Activated T-cell treated with anti-CD3 and anti-CD28 coated beads, Interleukin-2, amount 50 U/mL, for 4 hours (primary cell): ENCODE results near the gene C22orf39. TPM values are rescaled to one million over a fixed set of nuclear protein-coding genes. Genes with fewer than 3 reads are reported as not detected.

Experiments used
- ATAC-seq, 2 donors: fragments of 200-7000 bp; cut with Tn5 transposase; one replicate each; pipeline ENCODE4 v1.10.0; 2021
- DNase-seq: peaks from one replicate; pipeline ENCODE4 v3.0.0-alpha.2; 2020
- H3K27me3 Mint-ChIP-seq: one replicate; pipeline ENCODE4 v1.8.0; 2021; ENCODE audit warnings: low read depth, mixed read lengths
- H3K36me3 Mint-ChIP-seq: one replicate; pipeline ENCODE4 v1.8.0; 2022; ENCODE audit warnings: mixed read lengths; ENCODE audit not compliant: insufficient read depth
- H3K4me1 Mint-ChIP-seq: one replicate; pipeline ENCODE4 v1.8.0; 2021; ENCODE audit warnings: low read depth, mixed read lengths
- H3K4me3 Mint-ChIP-seq: one replicate; pipeline ENCODE4 v1.8.0; 2021; ENCODE audit warnings: mild to moderate bottlenecking, moderate library complexity, mixed read lengths
- H3K9me3 Mint-ChIP-seq: one replicate; pipeline ENCODE4 v1.8.0; 2021; ENCODE audit warnings: mixed read lengths
- total RNA-seq, 3 donors: library from RNA; stranded (reverse); gene quantifications; one replicate each; pipeline ENCODE4 v1.2.1, GENCODE V29; 2021

Gene C22orf39
- total RNA-seq, 3 donors from 2014 or later: 14.3 to 20.9 (median 18.8) TPM

DNA sequence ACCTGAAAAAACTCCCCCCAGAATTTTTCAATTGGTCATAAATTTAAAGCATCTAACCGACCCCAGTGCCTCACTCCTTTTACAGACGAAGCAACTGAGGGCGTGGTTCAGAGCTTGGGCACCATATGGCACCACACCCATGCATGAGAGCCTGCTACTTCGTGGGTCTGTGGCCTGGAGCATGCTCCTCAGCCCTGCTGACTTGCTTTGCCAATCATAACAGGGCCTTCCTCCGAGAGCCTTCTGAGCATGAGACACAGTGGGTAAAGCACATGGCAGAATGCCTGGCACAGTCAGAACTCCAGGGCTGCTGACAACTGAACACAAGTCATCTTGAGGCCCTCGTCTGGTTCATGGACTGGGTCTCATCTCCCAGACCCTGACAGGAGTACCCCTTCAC, 49.3 kb downstream of the C22orf39 start:
- no peaks in the 10 kb centered on the region for H3K4me1 Mint-ChIP-seq
- no peak for ATAC-seq
- peaks cover 50% of the 10 kb centered on the region for H3K36me3 Mint-ChIP-seq
- no peaks in the 10 kb centered on the region for H3K27me3 Mint-ChIP-seq
- no peaks in the 10 kb centered on the region for H3K9me3 Mint-ChIP-seq
- H3K4me3 Mint-ChIP-seq: no peak overlapping the region
- DNase-seq: no peak

- no peaks in the 10 kb centered on the region for H3K27me3 Mint-ChIP-seq
- H3K9me3 Mint-ChIP-seq: no peaks in the 10 kb centered on the region
- ATAC-seq (no peak), DNase-seq (no peak)
- H3K36me3 Mint-ChIP-seq: peaks cover 52% of the 10 kb centered on the region
- H3K4me3 Mint-ChIP-seq: no peak overlapping the region
- no peaks in the 10 kb centered on the region for H3K4me1 Mint-ChIP-seq
Observed at GRCh38 chr22:19397734-19398104, 49.8 kb downstream of the C22orf39 start.

DNA sequence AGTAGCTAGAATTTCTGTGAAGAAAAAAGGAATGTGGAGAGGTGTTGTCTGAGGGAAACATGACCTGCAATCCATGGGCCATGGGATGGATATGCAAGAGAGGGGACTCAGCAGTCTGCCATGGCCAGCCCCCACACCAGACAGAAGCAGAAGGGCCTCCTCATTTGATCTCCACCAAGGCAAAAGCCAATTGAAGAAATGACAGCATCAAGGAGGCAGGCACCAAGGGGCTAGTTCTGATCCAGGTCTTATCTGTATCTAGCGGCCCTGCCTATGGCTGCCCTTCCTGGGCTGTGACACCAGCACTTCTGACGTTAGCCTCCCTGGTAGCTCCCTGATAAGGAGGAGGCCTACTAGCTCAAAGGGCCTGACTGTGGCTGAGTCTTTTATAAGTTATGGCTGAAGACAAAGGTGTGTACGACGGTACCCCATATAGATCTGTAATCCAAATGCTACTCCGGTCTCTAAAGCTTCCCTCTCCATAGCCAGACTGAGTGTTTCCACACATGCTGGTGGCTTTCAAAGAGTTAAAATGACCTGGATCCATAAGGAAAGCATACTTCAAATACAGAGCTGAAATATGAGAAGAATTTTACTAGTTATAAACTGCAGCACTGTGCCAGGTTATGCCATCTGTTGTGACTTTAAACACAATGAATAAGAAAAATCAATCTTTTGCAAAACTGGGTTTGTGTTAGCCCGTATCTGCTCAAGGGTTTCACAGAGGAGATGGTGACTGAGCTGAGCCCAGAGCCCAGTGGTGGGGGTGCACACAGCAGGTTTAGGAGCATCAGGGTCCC, 50.4 kb downstream of the C22orf39 start:
- DNase-seq (no peak), ATAC-seq (no peak)
- H3K4me3 Mint-ChIP-seq: no peak overlapping the region
- no peaks in the 10 kb centered on the region for H3K27me3 Mint-ChIP-seq
- H3K4me1 Mint-ChIP-seq: no peaks in the 10 kb centered on the region
- peaks cover 55% of the 10 kb centered on the region for H3K36me3 Mint-ChIP-seq
- no peaks in the 10 kb centered on the region for H3K9me3 Mint-ChIP-seq

- ATAC-seq (no peak), DNase-seq (no peak)
- Mint-ChIP-seq H3K36me3 (peaks cover 49% of the 10 kb centered on the region), H3K4me1 (no peaks in the 10 kb centered on the region), H3K4me3 (no peak overlapping the region), H3K27me3 (no peaks in the 10 kb centered on the region), H3K9me3 (no peaks in the 10 kb centered on the region)
Observed at GRCh38 chr22:19396561-19396933, 51.0 kb downstream of the C22orf39 start.

DNA sequence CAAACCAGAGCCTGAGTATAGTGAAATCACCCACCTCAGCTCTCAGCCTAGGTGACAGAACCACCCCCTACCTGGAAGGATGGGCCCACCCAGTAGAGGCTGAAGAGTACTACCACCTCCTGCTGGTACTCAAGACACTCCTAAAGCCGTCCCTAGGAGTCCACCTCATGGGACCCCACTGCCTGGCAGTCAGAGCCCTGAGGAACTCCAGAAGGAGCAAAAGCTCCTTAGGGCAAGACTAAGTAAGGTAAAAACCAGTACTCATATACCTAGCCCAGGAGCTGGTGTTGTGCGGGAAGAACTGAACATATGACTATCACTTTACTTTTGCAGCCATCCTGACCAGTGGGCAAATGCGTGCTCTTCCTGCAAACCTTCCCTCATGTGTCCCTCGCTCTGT, 52.2 kb downstream of the C22orf39 start:
- H3K4me1 Mint-ChIP-seq: no peaks in the 10 kb centered on the region
- ATAC-seq: no peak
- no peaks in the 10 kb centered on the region for H3K27me3 Mint-ChIP-seq
- H3K9me3 Mint-ChIP-seq: no peaks in the 10 kb centered on the region
- no peak for DNase-seq
- no peak overlapping the region for H3K4me3 Mint-ChIP-seq
- H3K36me3 Mint-ChIP-seq: peaks cover 42% of the 10 kb centered on the region

DNA sequence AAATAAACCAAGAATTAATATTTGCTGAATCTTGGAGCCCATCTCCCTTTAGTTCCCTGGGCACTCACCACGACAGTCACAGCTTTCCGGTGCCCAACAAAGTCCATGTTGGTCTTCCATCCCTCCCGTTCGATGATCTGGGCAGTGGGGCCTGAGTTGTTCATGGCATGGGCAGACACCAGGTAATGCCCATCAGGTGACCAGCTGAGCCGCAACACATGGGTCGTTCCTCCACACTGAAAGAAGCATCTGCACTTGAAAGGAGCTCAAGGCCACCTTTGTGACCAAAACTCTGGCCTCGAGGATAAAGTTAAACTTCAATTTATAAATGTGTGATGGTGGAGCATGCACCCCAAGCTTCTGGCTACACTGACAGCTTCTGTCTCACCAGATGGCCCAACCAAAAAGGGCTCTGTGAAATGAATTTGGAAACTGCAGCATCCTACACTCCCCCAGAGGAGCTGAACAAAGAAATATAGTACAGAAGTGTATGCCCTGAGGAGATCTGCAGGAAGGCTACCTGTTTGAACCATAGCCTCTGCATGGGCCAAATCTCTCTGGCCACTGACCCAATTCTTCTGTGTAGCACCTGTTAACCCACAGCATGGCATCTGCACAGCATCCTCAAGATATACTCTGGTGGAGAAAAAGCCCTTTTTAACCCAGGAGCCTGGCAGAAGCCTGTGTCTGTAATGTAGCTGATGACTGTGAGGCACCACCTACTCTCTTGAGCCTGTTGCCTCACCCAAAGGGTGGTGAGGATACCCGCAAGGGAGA, 53.0 kb downstream of the C22orf39 start:
- peaks cover 42% of the 10 kb centered on the region for H3K36me3 Mint-ChIP-seq
- DNase-seq (no peak), ATAC-seq (no peak)
- H3K4me3 Mint-ChIP-seq: no peak overlapping the region
- H3K4me1 Mint-ChIP-seq: no peaks in the 10 kb centered on the region
- H3K27me3 Mint-ChIP-seq: no peaks in the 10 kb centered on the region
- no peaks in the 10 kb centered on the region for H3K9me3 Mint-ChIP-seq

DNA sequence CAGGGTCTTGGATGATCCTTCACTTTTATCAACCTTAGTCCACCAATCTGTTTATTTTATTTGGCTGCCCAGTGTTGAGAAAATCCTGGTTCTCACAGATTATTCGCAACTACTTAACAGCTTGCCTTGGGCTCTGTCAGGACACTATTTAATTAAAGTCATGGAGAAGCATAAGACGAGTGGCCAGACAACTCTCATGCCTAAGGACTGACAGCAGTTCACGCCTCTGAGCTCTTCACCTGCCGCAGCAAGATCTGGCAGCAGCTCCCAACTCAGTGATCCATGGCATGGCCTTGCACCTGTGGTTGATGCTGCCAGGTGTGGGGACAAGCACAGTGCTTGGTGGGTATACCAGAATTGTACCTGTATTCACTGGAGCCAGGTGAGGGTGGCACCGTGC, 53.8 kb downstream of the C22orf39 start:
- no peaks in the 10 kb centered on the region for H3K9me3 Mint-ChIP-seq
- ATAC-seq (no peak), DNase-seq (no peak)
- peaks cover 47% of the 10 kb centered on the region for H3K36me3 Mint-ChIP-seq
- H3K27me3 Mint-ChIP-seq: no peaks in the 10 kb centered on the region
- no peak overlapping the region for H3K4me3 Mint-ChIP-seq
- H3K4me1 Mint-ChIP-seq: no peaks in the 10 kb centered on the region

Other genes starting within 250 kb of the C22orf39 start
- under 1 TPM; 0.16 to 0.33 (median 0.18) TPM for gene CLTCL1, start 156.0 kb downstream of the C22orf39 start, total RNA-seq
- gene HIRA, start 16.0 kb downstream of the C22orf39 start, total RNA-seq: 10 to 100 TPM; 36.8 to 41.4 (median 38.2) TPM
- 10 to 100 TPM; 35.9 to 41.4 (median 39.2) TPM for gene MRPL40, start 15.2 kb downstream of the C22orf39 start, total RNA-seq
- 100 to 1,000 TPM; 107 TPM for gene UFD1, start 31.5 kb upstream of the C22orf39 start, total RNA-seq
- 10 to 100 TPM; 50.2 to 80.5 (median 54.7) TPM for gene CDC45, start 32.2 kb upstream of the C22orf39 start, total RNA-seq
- gene CLDN5, start 76.7 kb upstream of the C22orf39 start, total RNA-seq: under 1 TPM; 0.24 to 0.38 (median 0.28) TPM